HL-60 (cell line): ENCODE data around the gene GTF2E1.
"Not testable (repeated sequence)": the region's sequence is repeated elsewhere in the genome, so short reads cannot be mapped to it uniquely, and the experiment has no call there.

Experiments
- DNase-seq, 2 experiments: peaks; one replicate each; pipeline ENCODE4 v3.0.0-alpha.2; 2010 to 2020; ENCODE audit warnings: low read depth in 1 of 2, low spot score in 1 of 2
- H3K27ac ChIP-seq: fragments of 250-450 bp; sonication (Bioruptor Pico); replicated peaks from 2 replicates; pipeline ENCODE4 v1.5.1; 2020; ENCODE audit warnings: mild to moderate bottlenecking, moderate library complexity
- H3K27me3 ChIP-seq: fragments of 250-450 bp; sonication (Bioruptor Pico); 2 replicates; pipeline ENCODE4 v1.5.1; 2021; ENCODE audit warnings: mild to moderate bottlenecking, moderate library complexity; ENCODE audit not compliant: insufficient read depth, poor library complexity, severe bottlenecking
- H3K4me3 ChIP-seq: replicated peaks from 2 replicates; pipeline ENCODE4 v1.5.1; 2011; ENCODE audit warnings: mild to moderate bottlenecking, control low read depth, low read length; ENCODE audit not compliant: insufficient read depth
- GABPA ChIP-seq: IDR thresholded peaks from 2 replicates; pipeline ENCODE4 v1.6.1; 2012; ENCODE audit warnings: low read depth
- POLR2AphosphoS5 ChIP-seq: IDR thresholded peaks from 2 replicates; pipeline ENCODE4 v1.6.1; 2012; ENCODE audit warnings: low read depth
- SPI1 ChIP-seq: IDR thresholded peaks from 2 replicates; pipeline ENCODE4 v1.6.1; 2012; ENCODE audit warnings: low read depth, mild to moderate bottlenecking, borderline replicate concordance
- TF ChIP-seq, protein P1 (sequence below): IDR thresholded peaks from one replicate; pipeline ENCODE4 v1.5.1; 2011; ENCODE audit warnings: low read length, control low read depth, inconsistent platforms; ENCODE audit not compliant: insufficient read depth
- TF ChIP-seq, protein P2 (sequence below): IDR thresholded peaks from 2 replicates; pipeline ENCODE4 v1.6.1; 2012; ENCODE audit warnings: low read depth; ENCODE audit not compliant: insufficient replicate concordance

Gene GTF2E1

GRCh38 chr3:120775411-120775810 lies 32.9 kb downstream of the GTF2E1 start:
- Histone ChIP-seq H3K27me3 (no peaks in the 10 kb centered on the region), H3K27ac (no peak overlapping the region), H3K4me3 (no peak overlapping the region)
- TF ChIP-seq, protein P1, sequence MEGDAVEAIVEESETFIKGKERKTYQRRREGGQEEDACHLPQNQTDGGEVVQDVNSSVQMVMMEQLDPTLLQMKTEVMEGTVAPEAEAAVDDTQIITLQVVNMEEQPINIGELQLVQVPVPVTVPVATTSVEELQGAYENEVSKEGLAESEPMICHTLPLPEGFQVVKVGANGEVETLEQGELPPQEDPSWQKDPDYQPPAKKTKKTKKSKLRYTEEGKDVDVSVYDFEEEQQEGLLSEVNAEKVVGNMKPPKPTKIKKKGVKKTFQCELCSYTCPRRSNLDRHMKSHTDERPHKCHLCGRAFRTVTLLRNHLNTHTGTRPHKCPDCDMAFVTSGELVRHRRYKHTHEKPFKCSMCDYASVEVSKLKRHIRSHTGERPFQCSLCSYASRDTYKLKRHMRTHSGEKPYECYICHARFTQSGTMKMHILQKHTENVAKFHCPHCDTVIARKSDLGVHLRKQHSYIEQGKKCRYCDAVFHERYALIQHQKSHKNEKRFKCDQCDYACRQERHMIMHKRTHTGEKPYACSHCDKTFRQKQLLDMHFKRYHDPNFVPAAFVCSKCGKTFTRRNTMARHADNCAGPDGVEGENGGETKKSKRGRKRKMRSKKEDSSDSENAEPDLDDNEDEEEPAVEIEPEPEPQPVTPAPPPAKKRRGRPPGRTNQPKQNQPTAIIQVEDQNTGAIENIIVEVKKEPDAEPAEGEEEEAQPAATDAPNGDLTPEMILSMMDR, result no peak
- TF ChIP-seq, protein P2, sequence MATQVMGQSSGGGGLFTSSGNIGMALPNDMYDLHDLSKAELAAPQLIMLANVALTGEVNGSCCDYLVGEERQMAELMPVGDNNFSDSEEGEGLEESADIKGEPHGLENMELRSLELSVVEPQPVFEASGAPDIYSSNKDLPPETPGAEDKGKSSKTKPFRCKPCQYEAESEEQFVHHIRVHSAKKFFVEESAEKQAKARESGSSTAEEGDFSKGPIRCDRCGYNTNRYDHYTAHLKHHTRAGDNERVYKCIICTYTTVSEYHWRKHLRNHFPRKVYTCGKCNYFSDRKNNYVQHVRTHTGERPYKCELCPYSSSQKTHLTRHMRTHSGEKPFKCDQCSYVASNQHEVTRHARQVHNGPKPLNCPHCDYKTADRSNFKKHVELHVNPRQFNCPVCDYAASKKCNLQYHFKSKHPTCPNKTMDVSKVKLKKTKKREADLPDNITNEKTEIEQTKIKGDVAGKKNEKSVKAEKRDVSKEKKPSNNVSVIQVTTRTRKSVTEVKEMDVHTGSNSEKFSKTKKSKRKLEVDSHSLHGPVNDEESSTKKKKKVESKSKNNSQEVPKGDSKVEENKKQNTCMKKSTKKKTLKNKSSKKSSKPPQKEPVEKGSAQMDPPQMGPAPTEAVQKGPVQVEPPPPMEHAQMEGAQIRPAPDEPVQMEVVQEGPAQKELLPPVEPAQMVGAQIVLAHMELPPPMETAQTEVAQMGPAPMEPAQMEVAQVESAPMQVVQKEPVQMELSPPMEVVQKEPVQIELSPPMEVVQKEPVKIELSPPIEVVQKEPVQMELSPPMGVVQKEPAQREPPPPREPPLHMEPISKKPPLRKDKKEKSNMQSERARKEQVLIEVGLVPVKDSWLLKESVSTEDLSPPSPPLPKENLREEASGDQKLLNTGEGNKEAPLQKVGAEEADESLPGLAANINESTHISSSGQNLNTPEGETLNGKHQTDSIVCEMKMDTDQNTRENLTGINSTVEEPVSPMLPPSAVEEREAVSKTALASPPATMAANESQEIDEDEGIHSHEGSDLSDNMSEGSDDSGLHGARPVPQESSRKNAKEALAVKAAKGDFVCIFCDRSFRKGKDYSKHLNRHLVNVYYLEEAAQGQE, result no peak
- TF ChIP-seq SPI1 (no peak), POLR2AphosphoS5 (no peak), GABPA (no peak)
- no peak for DNase-seq

DNA sequence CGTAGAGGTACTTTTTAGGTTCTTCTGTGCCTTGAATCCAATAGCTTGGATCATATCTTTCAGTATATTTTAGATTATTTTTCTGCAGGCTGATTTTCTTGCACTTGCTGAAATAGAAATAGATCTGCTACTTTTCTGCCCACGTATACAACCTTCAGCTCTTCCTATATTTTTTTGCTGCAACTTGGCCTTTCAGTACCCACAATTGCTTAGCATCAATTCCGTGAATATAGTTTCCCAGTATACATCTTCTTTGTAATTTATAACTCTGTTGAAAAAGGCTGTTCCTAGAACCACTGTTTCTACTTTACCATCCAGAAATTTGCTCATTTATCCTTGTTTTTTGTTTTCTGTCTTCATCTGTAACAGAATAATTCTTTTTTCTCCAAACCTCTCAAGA lies 36.2 kb downstream of the GTF2E1 start:
- H3K4me3 ChIP-seq, result no peak overlapping the region

DNA sequence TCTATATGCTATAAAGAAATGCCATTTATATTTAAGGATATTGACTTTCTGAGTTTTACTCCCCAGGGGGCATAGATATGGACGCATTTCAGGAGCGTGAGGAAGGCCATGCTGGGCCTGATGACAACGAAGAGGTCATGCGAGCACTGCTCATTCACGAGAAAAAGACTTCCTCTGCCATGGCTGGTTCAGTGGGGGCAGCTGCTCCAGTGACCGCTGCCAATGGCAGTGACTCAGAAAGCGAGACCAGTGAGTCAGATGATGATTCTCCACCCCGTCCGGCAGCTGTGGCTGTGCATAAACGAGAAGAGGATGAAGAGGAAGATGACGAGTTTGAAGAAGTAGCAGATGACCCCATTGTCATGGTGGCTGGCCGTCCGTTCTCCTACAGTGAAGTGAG lies 38.4 kb downstream of the GTF2E1 start:
- H3K27ac ChIP-seq, result no peak overlapping the region
- H3K27me3 ChIP-seq, result no peaks in the 10 kb centered on the region
- H3K4me3 ChIP-seq, result no peak overlapping the region

More for the DNA sequence above, 36.2 kb downstream of the GTF2E1 start:
- TF ChIP-seq GABPA (no peak), SPI1 (no peak), POLR2AphosphoS5 (no peak)
- TF ChIP-seq, protein P1, result no peak
- TF ChIP-seq, protein P2, result no peak
- Histone ChIP-seq H3K27me3 (no peaks in the 10 kb centered on the region), H3K27ac (no peak overlapping the region)
- DNase-seq, result no peak

DNA sequence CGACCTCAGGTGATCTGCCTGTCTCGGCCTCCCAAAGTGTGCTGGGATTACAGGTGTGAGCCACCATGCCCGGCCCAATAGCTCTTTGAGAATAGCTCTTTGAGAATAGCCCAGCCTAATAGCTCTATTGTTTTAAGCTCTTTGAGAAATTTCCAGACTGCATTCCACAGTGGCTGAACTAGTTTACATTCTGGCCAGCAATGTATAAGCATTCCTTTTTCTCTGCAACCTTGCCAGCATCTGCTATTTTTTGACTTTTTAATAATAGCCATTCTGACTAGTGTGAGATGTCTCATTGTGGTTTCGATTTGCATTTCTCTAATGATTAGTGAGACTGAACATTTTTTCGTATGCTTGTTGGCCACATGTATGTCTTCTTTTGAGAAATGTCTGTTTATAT lies 43.3 kb downstream of the GTF2E1 start:
- H3K27ac ChIP-seq, DNase-seq, H3K27me3 ChIP-seq, H3K4me3 ChIP-seq: not testable (repeated sequence)

More for the DNA sequence above, 38.4 kb downstream of the GTF2E1 start:
- no peak for DNase-seq
- TF ChIP-seq, protein P1, result no peak
- no peak for TF ChIP-seq POLR2AphosphoS5
- no peak for TF ChIP-seq SPI1
- no peak for TF ChIP-seq GABPA
